OCI-M2 (cell line): ENCODE results near the gene S100P.
"Not testable (repeated sequence)": the region's sequence is repeated elsewhere in the genome, so short reads cannot be mapped to it uniquely, and the experiment has no call there.

Experiments used
- DNase-seq: peaks from one replicate; lab custom pipeline; 2025; ENCODE audit not compliant: unreplicated experiment; lab: John Stamatoyannopoulos, UW

The S100P gene

DNA sequence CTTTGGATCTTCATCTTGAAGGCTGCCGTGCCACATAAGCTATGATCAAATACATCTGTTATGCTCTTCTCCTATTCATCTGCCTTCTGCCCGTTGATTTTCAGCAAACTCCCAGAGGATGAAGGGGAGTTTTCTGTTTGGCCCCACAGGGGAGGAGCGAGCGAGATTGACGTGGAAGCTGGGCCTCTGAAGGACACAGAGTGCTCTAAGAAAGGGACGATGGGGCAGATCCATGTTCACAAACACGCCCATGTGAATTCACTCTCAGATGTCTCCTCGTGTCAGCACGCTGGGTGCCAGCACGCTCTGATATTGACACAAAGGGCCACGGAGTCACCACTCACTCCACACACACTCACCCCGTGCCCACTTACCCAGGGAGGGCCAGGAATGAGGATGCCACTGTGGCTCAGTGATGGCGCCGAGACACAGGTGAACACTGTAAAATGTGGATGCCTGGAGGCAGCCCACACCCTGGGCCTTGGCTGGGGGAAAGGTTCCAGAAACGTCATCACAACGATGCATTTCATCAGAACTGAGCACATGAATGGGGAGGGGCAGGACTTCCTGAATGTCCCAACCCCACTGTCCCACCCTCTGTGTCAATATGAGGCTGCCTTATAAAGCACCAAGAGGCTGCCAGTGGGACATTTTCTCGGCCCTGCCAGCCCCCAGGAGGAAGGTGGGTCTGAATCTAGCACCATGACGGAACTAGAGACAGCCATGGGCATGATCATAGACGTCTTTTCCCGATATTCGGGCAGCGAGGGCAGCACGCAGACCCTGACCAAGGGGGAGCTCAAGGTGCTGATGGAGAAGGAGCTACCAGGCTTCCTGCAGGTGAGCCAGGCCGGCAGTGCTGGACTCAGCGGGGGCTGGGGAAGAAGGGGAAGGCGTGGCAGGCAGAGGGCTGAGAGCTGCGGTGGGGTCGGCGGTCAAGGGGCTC lies at the start of gene S100P:
Gene S100P, plus strand, starts transcription at position 648 of the 946 bp plus-strand sequence. Its CDS starts 55 bp downstream, at position 703.
- DNase-seq: no peak

DNA sequence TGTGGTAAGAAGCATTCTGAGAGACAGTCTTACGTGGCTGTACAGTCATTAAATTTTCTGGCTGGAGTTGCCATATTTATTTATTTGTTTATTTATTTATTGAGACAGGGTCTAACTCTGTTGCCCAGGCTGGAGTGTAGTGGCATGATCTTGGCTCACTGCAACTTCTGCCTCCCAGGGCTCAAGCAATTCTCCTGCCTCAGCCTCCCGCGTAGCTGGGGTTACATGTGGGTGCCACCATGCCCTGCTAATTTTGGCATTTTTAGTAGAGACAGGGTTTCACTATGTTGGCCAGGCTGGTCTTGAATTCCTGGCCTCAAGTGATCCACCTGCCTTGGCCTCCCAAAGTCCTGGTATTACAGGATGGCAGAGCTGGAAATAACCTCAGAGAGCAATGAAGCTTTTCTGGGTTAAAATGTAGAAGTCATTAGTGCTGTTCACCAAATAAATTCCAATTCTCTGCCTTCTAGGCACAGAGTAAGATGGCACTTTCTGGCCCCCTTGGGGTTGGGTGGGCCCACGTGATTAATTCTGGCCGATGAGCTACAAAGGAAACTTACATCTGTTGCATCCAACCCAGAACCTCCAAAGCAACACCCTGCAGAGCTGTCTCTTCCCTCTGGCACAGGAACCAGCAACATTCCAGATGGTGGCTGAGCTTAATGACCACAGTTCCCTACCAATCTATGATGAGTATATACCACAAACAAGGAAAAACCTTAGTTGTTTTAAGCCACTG lies 48.7 kb upstream of the S100P start:
- DNase-seq: no peak

DNA sequence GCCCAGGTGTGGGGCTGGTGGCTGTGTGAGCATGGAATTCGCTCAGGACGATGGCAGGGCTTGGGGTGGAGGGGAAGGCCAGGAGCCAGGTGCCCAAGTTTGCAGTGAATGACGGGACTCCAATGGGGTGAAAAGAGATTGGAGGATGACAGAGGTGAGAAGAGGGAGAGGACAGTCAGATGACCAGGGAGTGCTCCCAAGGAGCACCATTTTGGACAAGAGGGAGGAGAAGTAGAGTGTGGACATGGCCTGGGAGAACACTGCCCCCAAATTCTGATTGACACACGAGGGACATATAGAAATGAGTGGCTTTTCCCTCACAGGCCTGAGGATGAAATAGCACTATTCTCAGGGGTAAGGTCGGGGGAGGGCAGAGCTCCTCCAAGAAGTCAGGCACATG lies 46.5 kb upstream of the S100P start:
- no peak for DNase-seq

DNA sequence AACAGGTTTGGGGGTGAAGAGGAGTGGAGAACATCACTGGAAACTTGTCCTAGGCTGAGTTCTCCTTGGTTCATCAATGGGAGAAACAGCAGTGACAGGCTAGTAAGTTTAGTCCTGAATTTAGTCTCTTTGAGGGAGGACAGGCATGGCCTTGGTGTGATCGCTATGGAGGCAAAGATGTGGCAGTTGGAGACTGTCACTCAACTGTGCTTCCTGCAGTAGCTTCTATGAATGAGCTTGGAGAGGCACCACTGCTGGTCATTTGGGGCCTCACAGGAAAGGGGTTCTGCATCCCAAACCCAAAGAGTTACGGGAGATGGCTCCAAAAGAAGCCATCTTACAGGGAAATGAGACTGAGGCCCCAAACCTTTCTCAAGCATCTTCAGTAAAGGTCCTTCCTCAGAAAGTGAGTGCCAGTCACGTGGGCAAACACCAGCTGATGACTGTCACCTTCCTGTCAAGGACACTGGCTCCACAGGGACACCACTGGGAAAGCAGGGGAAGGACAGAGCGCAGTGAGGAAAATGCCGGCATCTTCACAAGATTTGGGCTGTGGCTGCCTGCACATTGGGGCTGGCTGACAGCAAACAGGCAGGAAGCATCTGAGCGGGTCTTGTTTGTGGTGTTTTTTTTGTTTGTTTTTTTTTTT lies 46.0 kb upstream of the S100P start:
- no peak for DNase-seq

DNA sequence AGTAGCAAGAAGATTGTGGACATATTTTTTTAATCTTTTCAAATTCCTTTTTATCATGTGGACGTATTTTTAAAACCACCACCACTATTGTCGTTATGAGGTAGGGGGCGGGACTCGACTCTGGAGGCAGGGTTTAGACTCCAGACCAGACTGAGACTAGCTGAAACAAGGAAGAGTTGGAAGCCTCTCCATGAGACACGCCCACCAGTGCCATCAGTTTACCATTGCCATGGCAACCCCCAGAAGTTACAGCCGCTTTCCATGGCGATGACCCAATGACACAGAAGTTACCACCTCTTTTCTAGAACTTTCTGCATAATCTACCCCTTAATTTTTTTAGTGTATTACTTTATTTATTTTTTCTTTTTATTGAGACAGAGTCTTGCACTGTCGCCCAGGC lies 44.5 kb upstream of the S100P start:
- no peak for DNase-seq

DNA sequence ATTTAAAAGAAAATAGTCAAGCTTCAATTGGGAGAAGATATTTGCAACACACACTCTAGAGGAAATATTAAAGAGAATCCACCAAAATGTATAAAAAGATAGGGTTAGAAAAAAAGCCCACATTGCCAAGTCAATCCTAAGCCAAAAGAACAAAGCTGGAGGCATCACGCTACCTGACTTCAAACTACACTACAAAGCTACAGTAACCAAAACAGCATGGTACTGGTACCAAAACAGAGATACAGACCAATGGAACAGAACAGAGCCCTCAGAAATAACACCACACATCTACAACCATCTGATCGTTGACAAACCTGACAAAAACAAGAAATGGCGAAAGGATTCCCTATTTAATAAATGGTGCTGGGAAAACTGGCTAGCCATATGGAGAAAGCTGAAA lies 39.5 kb upstream of the S100P start:
- not testable (repeated sequence) for DNase-seq

DNA sequence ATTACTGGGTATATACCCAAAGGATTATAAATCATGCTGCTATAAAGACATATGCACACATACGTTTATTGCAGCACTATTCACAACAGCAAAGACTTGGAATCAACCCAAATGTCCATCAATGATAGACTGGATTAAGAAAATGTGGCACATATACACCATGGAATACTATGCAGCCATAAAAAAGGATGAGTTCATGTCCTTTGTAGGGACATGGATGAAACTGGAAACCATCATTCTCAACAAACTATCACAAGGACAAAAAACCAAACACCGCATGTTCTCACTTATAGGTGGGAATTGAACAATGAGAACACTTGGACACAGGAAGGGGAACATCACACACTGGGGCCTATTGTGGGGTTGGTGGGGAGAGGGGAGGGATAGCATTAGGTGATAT lies 38.4 kb upstream of the S100P start:
- DNase-seq: not testable (repeated sequence)

DNA sequence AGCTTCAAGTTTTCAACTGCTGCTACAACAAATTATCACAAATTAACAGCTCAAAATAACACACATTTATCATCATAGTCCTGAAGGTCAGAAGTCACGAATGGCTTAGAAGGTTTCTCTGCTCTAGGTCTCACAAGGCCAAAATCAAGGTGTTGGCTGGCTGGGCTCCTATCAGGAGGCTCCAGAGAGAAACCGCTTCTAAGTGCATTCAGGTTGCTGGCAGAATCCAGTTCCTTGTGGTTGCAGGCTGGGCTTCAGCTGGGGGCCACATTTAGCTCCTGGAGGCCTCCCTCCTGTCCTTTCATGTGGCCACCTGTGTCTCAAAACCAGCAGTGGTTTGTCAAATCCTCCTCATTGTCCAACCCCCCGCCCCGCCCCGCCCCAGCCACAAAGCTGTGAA lies 37.8 kb upstream of the S100P start:
- DNase-seq: no peak

DNA sequence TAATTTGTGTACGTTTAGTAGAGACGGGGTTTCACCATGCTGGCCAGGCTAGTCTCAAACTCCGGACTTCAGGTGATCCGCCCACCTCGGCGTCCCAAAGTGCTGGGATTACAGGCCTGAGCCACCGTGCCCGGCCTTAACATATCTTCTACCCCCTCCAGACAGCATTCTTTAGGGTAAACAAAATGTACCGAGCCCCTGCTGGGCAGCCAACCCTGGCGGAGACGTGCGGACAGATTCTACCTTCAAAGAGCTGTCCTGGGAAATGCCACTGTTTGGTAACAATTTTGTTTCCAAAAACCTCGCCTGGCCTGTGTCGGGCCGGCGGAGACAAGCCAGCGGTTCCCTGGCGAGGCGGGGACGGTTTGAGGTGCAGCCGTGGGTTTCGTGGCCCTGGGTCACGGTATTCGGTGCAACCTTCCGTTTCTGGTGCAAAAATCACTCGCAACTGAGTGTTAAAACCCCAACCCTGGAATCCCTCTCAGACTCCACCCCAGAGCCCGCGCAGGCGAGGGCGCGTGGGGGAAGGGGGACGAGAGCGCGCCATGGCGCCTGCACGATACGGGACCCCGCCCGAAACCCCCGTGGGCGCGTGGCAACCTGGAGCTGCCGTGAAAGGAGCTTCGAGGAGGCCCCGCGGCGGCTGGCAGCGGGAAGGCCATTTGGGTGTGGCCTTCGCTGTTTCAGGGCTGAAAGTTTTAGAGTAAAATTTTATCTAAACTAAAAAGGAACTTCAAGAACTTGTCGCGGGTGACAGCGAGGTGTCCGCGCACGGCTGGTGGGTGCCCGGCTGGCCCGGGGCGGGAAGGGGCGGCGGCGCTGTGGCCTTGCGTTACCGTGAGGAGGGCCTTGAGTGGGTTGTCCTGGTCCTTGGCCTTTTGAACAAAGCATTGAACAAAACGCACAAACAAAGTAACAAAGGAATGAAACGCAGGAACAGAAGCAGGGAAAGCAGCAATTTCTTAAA lies 36.2 kb upstream of the S100P start:
- no peak for DNase-seq

DNA sequence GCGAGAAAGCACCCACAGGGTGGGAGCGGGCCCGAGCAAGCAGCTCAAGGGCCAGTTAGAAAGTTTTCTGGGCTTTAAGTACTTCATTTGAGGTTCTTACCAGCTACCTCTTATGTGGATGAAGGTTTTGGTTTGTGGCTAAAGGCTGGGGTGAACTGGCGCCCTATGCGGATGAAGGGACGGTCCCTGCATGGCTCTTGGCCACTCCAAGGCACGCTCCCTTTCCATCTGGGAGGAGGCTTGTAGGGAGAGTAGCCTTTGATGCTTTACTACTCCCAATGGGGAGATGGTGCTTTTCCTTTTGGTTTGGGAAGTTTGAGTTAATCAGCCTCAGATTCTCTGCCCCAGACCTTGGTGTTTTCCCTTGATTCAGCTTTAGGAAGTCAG lies 35.5 kb upstream of the S100P start:
- no peak for DNase-seq

DNA sequence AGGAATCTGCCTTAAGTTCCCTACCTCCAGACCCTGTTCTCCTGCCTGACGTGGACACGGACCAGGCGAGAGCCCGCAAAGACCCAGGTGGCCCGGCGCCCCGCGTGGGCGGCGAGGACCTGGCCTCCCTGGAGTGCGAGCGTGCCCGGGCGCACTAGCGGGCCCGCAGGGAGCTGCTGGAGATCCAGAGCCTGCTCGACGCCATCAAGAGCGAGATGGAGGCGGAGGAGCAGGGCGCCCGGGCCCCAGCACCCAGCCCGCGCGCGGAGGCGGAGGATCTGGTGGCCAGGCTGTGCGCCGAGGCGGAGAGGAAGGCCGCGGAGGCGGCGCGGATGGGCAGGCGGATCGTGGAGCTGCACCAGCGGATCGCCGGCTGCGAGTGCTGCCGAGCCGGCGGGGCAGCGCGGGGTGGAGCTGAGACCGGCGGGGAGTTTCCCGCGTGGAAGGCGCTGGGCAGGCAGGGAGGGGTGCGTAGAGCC lies 35.0 kb upstream of the S100P start:
- no peak for DNase-seq

DNA sequence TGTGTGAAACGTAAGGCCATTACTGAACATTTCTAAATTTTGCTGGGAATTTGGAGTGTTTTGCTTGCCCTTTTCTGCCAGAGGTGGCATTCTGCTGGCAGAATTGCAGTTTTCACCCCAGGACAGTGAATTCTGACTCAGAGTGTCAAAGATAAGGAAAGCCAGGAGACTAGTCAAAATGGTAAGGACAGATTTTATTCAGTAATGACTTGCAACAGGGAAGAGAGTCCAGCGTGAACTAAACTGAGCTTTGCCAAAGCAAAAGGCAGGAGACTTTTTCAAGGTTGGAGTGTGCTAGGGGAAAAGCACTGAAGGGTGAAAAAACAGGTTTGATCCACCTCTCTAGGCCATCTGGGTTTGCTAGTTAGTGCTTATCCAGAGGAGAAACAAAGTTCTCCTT lies 33.8 kb upstream of the S100P start:
- DNase-seq: no peak

DNA sequence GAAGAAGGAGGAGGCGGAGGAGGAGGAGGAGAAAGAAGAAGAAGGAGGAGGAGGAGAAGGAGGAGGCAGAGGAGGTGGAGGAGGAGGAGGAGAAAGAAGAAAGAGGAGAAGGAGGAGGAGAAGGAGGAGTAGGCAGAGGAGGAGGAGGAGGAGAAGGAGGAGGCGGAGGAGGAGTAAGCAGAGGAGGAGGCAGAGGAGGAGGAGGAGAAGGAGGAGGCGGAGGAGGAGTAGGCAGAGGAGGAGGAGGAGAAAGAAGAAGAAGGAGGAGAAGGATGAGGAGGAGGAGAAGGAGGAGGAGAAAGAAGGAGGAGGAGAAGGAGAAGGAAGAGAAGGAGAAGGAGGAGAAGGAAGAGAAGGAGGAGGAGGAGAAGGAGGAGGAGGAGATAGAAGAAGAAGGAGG lies 33.2 kb upstream of the S100P start:
- DNase-seq: no peak

DNA sequence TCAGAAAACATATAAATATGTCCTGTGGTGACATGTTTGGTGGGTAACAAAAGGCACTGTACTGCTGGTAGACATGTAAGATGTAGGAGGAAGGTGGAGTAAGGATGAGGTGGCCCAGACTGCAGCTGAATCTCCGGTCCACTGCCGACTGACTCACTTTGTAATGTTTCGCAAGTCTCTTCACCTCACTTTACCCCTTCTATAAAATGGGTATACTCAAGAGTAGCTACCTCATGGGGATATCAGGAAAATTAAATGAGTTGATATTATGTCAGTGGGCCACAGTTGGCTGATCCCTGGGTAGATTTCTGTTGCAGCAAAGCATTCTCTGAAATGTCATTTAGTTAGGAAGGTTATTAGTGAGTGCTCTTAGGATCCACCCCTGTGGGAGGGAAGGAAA lies 31.1 kb upstream of the S100P start:
- no peak for DNase-seq

DNA sequence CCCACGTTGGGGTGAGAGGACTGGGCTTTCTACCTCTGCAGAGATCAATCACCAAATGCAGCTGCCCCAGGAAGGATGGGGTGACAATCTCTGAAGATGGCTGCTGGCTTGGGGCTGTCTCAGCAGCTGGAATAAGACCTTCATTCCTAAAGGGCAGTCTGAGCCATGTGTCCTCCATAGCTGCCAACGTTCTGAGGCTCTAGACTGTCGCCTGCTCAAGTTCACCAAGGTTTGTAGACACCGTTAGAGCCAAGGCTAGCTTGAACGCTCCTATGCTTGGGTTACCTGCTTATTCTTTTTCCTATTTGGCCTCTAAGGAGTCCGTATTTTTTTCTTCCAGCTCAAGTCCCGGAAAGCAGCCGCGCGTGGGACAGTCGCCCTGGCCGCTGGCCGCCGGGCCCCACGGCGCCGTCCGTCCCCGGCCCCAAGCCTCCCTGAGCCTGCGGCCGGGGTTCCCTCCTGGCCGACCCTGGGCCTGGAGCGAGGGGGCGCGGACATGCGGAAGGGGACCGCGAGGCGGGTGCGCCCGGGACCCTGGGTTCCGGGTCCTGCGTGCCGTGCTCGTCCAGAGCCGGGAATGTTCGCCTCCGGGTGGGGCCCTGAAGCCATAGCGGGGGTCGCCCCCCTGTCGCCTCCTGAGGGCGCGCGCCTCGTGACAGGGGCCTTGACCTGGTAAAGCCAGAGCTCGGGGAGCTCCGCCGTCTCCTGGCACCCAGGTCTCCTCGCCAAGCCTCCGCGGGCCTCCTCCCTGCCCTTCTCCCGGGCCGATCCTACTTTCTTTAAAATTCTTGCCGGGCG lies 29.9 kb upstream of the S100P start:
- DNase-seq: no peak

DNA sequence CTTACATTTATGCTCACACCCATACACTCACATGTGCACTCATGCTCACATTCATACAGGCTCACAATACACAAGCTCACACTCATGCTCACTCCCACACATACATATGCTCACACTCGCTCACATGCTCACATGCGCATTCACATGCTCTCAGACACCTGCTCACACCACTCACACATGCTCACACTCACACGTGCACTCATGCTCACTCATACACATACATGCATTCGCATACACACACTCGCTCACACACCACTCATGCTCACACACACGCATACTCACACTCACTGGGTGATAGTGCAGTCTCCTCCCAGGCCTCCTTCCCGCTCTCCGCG lies 28.4 kb upstream of the S100P start:
- no peak for DNase-seq

DNA sequence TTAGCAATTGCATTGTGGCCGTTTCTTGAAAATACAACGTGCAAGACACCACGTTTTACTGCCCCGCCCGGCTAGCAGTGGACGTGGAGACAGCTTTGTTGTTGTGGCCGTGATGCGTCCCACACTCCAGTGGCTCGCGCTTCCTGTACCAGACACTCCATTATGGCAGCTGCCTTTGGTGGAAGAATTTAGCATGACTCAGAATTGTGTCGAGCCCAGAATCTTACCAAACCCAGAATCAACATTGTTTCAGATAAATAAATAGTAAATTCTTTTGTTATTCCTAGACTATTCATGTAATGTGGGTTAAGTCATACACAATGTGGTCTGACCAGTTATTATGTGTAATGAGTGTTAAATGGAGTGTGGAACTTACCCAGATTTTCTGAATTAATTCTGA lies 25.3 kb upstream of the S100P start:
- no peak for DNase-seq

DNA sequence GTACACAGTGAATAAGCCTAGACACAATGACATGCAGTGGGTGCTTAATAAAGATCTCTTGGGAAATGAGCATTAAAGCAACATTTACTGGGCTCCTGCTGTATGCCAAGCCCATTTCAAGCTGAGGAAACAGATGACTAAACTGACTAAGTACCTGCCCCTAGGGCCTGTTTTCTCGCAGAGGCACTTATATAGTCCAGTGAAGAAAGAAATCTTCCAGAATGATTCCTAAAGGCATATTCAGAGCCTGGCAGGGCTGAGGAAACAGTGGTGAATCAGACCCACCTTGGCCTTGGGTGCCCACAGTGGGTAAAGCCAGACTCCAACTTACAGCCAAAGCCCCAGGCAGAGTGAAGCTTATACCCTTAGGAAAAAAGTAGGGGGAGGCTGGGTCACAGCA lies 22.0 kb upstream of the S100P start:
- DNase-seq: no peak

DNA sequence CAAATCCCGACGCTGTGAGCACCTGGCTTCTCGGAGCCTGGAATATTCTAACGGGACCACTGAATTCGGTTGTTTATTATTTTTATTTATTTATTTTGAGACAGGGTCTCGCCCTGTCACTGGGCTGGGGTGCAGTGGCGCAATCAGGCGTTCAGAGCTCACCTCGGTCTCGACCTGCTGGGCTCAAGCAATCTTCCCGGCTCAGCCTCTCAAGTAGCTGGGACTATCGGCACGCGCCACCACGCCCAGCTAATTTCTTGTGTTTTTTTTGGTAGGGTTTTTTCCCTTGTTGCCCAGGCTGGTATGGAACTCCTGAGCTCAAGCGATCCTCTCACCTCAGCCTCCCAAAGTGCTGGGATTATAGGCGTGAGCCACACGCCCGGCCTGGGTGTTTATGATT lies 21.5 kb upstream of the S100P start:
- DNase-seq: no peak
